HepG2 (cell line): Measurements from ENCODE around the gene ZNF414. TPM values are rescaled to one million over a fixed set of nuclear protein-coding genes. Genes with fewer than 3 reads are reported as not detected.

ENCODE experiments used
- AGO2 ChIP-seq: fragments of 200-400 bp; formaldehyde crosslinking; optimal IDR thresholded peaks from 2 replicates; pipeline ENCODE3; 2017; ENCODE audit warnings: mild to moderate bottlenecking, low read depth, low read length, moderate library complexity
- ATF7 ChIP-seq, 2 experiments: fragments of 450-650 bp in 1 of 2; sonication (generic) in 1 of 2; formaldehyde crosslinking in 1 of 2; IDR thresholded peaks; 2 replicates each; pipeline versions ENCODE4 v1.4.0 to v1.6.1; 2016 to 2020; ENCODE audit warnings: antibody characterized with exemption in 1 of 2, mild to moderate bottlenecking in 1 of 2, missing genetic modification reagents in 1 of 2
- BCL6 ChIP-seq: IDR thresholded peaks from 2 replicates; pipeline ENCODE4 v1.6.1; 2016; ENCODE audit warnings: missing genetic modification reagents, missing compliant biosample characterization
- CBFB ChIP-seq: sonication (generic); formaldehyde crosslinking; IDR thresholded peaks from 2 replicates; pipeline ENCODE4 v1.4.0; 2020; ENCODE audit warnings: missing genetic modification reagents
- CHD2 ChIP-seq: IDR thresholded peaks from 2 replicates; pipeline ENCODE4 v1.6.1; 2011; ENCODE audit warnings: low read depth, low read length, improper control_type of control experiment
- MED8 ChIP-seq: sonication (generic); formaldehyde crosslinking; IDR thresholded peaks from 2 replicates; pipeline ENCODE4 v1.8.1; 2023; ENCODE audit warnings: mild to moderate bottlenecking, missing genetic modification reagents; ENCODE audit not compliant: insufficient replicate concordance
- NR2C2 ChIP-seq: sonication (generic); formaldehyde crosslinking; IDR thresholded peaks from 2 replicates; pipeline ENCODE4 v1.4.0; 2020; ENCODE audit warnings: missing genetic modification reagents, mild to moderate bottlenecking, moderate library complexity, borderline replicate concordance
- NR2F2 ChIP-seq: IDR thresholded peaks from 2 replicates; pipeline ENCODE4 v1.6.1; 2012; ENCODE audit warnings: low read depth, inconsistent platforms, borderline replicate concordance
- RFX5 ChIP-seq: IDR thresholded peaks from 2 replicates; pipeline ENCODE4 v1.6.1; 2011; ENCODE audit warnings: low read depth, low read length, improper control_type of control experiment
- STAG1 ChIP-seq: sonication (generic); formaldehyde crosslinking; IDR thresholded peaks from 2 replicates; pipeline ENCODE4 v1.4.0; 2020; ENCODE audit warnings: missing genetic modification reagents
- ZNF101 ChIP-seq: sonication (generic); formaldehyde crosslinking; IDR thresholded peaks from 2 replicates; pipeline ENCODE4 v1.4.0; 2020; ENCODE audit warnings: mild to moderate bottlenecking, low read depth, missing genetic modification reagents, borderline replicate concordance
- ZNF451 ChIP-seq: sonication (generic); formaldehyde crosslinking; IDR thresholded peaks from 2 replicates; pipeline ENCODE4 v1.5.0; 2020; ENCODE audit warnings: mild to moderate bottlenecking, missing genetic modification reagents
- ZNF605 ChIP-seq: sonication (generic); formaldehyde crosslinking; IDR thresholded peaks from 2 replicates; pipeline ENCODE4 v1.8.0; 2022; ENCODE audit warnings: mild to moderate bottlenecking, missing genetic modification reagents
- polyA plus RNA-seq, 8 experiments: library from polyadenylated mRNA; depleted of rRNA in 3 of 8; stranded (reverse) in 7 of 8; unstranded in 1 of 8; fragments of >200 nt; fragmentation: Illumina TruSeq in 4 of 8; extraction: Trizol in 4 of 8; gene quantifications; 2 replicates each; pipeline versions ENCODE4 v1.2.1 to v1.2.3, GENCODE V29; 2011 to 2016; ENCODE audit warnings: low read depth in 4 of 8, missing spikeins in 1 of 8, mixed read lengths in 1 of 8; ENCODE audit not compliant: insufficient read depth in 1 of 8
- total RNA-seq, 5 experiments: library from RNA; depleted of rRNA; stranded (reverse); fragments of >200 nt; fragmentation: Illumina TruSeq; extraction: Trizol; gene quantifications; 2 replicates each; pipeline ENCODE4 v1.2.3, GENCODE V29; 2016; ENCODE audit warnings: low read depth in 1 of 5
- TF ChIP-seq, protein P1 (sequence below): sonication (generic); formaldehyde crosslinking; IDR thresholded peaks from 2 replicates; pipeline ENCODE4 v1.5.0; 2020; ENCODE audit warnings: mild to moderate bottlenecking, missing genetic modification reagents
- TF ChIP-seq, protein P2 (sequence below): sonication (generic); formaldehyde crosslinking; IDR thresholded peaks from 2 replicates; pipeline ENCODE4 v1.4.0; 2020; ENCODE audit warnings: missing genetic modification reagents
- TF ChIP-seq, protein P3 (sequence below): sonication (generic); formaldehyde crosslinking; IDR thresholded peaks from 2 replicates; pipeline ENCODE4 v1.4.0; 2020; ENCODE audit warnings: missing genetic modification reagents
- TF ChIP-seq, protein P4 (sequence below): sonication (generic); formaldehyde crosslinking; IDR thresholded peaks from 2 replicates; pipeline ENCODE4 v1.4.0; 2020; ENCODE audit warnings: missing genetic modification reagents, borderline replicate concordance

ZNF414 gene
- total and polyA plus RNA-seq, 2 of the 13 experiments (the other 11 are each of a cell fraction or from before 2014, with no cell fraction given) = 2.5 to 4.0 TPM

DNA sequence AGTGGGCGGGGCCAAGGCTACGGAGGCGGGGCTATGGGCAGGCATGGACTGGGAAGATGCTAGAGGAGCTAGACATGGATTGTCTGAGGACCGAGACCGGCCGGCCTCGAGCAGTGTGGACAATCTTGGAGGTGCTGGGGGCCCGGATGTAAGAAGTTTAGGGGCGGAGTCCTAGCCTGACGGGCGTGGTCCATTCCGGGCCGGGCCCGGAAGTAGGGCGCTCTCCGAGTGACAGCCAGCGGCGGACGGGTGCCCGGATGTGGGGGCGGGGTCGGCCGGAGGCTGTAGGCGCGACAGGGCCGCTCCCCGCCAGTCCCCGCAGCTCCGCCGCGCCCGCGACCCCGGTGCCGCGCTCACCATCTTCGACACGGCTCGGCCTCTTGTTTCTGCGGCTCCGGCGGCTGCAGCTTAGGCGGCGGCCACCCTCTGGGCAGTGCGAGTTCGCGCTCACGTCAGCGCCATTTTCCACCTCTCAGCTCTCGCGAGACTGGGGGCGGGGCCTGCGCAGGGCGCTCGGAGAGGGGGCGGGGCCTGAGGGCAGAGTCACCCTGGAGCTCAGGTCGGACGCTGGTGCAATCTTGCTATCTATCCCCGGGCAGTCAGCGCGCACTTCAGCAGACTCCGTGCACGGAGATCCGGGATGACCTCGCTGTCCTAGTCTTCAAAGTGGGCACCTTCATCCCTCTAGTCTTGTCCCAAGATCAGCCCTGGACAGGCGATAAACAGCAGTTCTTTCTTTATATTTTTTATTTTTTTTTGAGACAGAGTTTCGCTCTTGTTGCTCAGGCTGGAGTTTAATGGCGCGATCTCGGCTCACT, at the start of gene ZNF414 (continued):
- TF ChIP-seq, protein P1, sequence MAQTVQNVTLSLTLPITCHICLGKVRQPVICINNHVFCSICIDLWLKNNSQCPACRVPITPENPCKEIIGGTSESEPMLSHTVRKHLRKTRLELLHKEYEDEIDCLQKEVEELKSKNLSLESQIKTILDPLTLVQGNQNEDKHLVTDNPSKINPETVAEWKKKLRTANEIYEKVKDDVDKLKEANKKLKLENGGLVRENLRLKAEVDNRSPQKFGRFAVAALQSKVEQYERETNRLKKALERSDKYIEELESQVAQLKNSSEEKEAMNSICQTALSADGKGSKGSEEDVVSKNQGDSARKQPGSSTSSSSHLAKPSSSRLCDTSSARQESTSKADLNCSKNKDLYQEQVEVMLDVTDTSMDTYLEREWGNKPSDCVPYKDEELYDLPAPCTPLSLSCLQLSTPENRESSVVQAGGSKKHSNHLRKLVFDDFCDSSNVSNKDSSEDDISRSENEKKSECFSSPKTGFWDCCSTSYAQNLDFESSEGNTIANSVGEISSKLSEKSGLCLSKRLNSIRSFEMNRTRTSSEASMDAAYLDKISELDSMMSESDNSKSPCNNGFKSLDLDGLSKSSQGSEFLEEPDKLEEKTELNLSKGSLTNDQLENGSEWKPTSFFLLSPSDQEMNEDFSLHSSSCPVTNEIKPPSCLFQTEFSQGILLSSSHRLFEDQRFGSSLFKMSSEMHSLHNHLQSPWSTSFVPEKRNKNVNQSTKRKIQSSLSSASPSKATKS = no peak
- TF ChIP-seq ZNF605 (CRISPR knock-in tag) (no peak), NR2F2 (peak; percentile 17; the same call in 1 of the 2 replicates), ZNF451 (peak; percentile 67; the same call in 1 of the 2 replicates), NR2C2 (peak; percentile 36; the same call in 1 of the 2 replicates), CHD2 (peak; percentile 97), ATF7 (IDR thresholded peaks at IDR 0.05) (no peak), ATF7 (CRISPR knock-in tag; IDR thresholded peaks at IDR 0.05) (no peak), BCL6 (no peak), CBFB (CRISPR knock-in tag) (peak; percentile 33; the same call in 1 of the 2 replicates), MED8 (CRISPR knock-in tag) (peak; percentile 32), AGO2 (peak; percentile 44), RFX5 (no peak), ZNF101 (no peak), STAG1 (CRISPR knock-in tag) (no peak)
- TF ChIP-seq, protein P2, sequence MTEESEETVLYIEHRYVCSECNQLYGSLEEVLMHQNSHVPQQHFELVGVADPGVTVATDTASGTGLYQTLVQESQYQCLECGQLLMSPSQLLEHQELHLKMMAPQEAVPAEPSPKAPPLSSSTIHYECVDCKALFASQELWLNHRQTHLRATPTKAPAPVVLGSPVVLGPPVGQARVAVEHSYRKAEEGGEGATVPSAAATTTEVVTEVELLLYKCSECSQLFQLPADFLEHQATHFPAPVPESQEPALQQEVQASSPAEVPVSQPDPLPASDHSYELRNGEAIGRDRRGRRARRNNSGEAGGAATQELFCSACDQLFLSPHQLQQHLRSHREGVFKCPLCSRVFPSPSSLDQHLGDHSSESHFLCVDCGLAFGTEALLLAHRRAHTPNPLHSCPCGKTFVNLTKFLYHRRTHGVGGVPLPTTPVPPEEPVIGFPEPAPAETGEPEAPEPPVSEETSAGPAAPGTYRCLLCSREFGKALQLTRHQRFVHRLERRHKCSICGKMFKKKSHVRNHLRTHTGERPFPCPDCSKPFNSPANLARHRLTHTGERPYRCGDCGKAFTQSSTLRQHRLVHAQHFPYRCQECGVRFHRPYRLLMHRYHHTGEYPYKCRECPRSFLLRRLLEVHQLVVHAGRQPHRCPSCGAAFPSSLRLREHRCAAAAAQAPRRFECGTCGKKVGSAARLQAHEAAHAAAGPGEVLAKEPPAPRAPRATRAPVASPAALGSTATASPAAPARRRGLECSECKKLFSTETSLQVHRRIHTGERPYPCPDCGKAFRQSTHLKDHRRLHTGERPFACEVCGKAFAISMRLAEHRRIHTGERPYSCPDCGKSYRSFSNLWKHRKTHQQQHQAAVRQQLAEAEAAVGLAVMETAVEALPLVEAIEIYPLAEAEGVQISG (CRISPR knock-in tag) = 0 out of 2 replicates have a peak, but pooled peaks have one; percentile 54
- TF ChIP-seq, protein P3, sequence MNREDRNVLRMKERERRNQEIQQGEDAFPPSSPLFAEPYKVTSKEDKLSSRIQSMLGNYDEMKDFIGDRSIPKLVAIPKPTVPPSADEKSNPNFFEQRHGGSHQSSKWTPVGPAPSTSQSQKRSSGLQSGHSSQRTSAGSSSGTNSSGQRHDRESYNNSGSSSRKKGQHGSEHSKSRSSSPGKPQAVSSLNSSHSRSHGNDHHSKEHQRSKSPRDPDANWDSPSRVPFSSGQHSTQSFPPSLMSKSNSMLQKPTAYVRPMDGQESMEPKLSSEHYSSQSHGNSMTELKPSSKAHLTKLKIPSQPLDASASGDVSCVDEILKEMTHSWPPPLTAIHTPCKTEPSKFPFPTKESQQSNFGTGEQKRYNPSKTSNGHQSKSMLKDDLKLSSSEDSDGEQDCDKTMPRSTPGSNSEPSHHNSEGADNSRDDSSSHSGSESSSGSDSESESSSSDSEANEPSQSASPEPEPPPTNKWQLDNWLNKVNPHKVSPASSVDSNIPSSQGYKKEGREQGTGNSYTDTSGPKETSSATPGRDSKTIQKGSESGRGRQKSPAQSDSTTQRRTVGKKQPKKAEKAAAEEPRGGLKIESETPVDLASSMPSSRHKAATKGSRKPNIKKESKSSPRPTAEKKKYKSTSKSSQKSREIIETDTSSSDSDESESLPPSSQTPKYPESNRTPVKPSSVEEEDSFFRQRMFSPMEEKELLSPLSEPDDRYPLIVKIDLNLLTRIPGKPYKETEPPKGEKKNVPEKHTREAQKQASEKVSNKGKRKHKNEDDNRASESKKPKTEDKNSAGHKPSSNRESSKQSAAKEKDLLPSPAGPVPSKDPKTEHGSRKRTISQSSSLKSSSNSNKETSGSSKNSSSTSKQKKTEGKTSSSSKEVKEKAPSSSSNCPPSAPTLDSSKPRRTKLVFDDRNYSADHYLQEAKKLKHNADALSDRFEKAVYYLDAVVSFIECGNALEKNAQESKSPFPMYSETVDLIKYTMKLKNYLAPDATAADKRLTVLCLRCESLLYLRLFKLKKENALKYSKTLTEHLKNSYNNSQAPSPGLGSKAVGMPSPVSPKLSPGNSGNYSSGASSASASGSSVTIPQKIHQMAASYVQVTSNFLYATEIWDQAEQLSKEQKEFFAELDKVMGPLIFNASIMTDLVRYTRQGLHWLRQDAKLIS = no peak
- TF ChIP-seq, protein P4, sequence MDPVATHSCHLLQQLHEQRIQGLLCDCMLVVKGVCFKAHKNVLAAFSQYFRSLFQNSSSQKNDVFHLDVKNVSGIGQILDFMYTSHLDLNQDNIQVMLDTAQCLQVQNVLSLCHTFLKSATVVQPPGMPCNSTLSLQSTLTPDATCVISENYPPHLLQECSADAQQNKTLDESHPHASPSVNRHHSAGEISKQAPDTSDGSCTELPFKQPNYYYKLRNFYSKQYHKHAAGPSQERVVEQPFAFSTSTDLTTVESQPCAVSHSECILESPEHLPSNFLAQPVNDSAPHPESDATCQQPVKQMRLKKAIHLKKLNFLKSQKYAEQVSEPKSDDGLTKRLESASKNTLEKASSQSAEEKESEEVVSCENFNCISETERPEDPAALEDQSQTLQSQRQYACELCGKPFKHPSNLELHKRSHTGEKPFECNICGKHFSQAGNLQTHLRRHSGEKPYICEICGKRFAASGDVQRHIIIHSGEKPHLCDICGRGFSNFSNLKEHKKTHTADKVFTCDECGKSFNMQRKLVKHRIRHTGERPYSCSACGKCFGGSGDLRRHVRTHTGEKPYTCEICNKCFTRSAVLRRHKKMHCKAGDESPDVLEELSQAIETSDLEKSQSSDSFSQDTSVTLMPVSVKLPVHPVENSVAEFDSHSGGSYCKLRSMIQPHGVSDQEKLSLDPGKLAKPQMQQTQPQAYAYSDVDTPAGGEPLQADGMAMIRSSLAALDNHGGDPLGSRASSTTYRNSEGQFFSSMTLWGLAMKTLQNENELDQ (CRISPR knock-in tag) = no peak
